K562 (cell line): ENCODE data around the gene UBE2S. TPM values are rescaled to one million over a fixed set of nuclear protein-coding genes. Genes with fewer than 3 reads are reported as not detected.
A peak's percentile ranks its signal among the peaks of the same experiment; 100 is the strongest.

Source experiments
- CBX1 ChIP-seq: sonication (generic); IDR thresholded peaks from 2 replicates; pipeline ENCODE4 v1.6.1; 2016; ENCODE audit warnings: antibody characterized with exemption, low read depth, mild to moderate bottlenecking
- CBX3 ChIP-seq, 2 experiments: IDR thresholded peaks; 1 replicate in 1 of 2; 2 replicates in 1 of 2; pipeline ENCODE4 v1.6.1; 2012; ENCODE audit warnings: inconsistent platforms in 2 of 2, low read length in 2 of 2, borderline replicate concordance in 1 of 2, control low read depth in 1 of 2
- CXXC5 ChIP-seq: fragments of 250-450 bp; sonication (Bioruptor Pico); IDR thresholded peaks from 2 replicates; pipeline ENCODE4 v1.8.0; 2022; ENCODE audit warnings: inconsistent platforms, mild to moderate bottlenecking, moderate library complexity
- ELF2 ChIP-seq: fragments of 250-450 bp; sonication (Bioruptor Pico); IDR thresholded peaks from 2 replicates; pipeline ENCODE4 v1.5.0; 2021; ENCODE audit warnings: mild to moderate bottlenecking
- FOXO4 ChIP-seq: fragments of 450-650 bp; formaldehyde crosslinking; IDR thresholded peaks from 2 replicates; pipeline ENCODE4 v1.4.0; 2020; ENCODE audit warnings: mild to moderate bottlenecking, moderate library complexity
- NFXL1 ChIP-seq: fragments of 450-650 bp; formaldehyde crosslinking; IDR thresholded peaks from 2 replicates; pipeline ENCODE4 v1.4.0; 2021; ENCODE audit warnings: mild to moderate bottlenecking
- NR0B1 ChIP-seq: fragments of 450-650 bp; IDR thresholded peaks from one replicate; pipeline ENCODE4 v1.6.1; 2018; ENCODE audit warnings: mild to moderate bottlenecking, moderate library complexity; ENCODE audit not compliant: partially characterized antibody
- NRF1 ChIP-seq, 2 experiments: fragments of 450-650 bp; IDR thresholded peaks in 1 of 2; conservative IDR thresholded peaks in 1 of 2; 2 replicates each; pipeline ENCODE4 v1.6.1; 2014; ENCODE audit warnings: mild to moderate bottlenecking in 2 of 2
- POLR2G ChIP-seq: fragments of 200-400 bp; formaldehyde crosslinking; IDR thresholded peaks from 2 replicates; pipeline ENCODE4 v1.6.1; 2017; ENCODE audit warnings: low read depth, mild to moderate bottlenecking, antibody characterized with exemption, low read length, moderate library complexity
- PRDM10 ChIP-seq: fragments of 450-650 bp; IDR thresholded peaks from 2 replicates; pipeline ENCODE4 v1.6.1; 2018; ENCODE audit not compliant: partially characterized antibody
- RB1 ChIP-seq: fragments of 450-650 bp; IDR thresholded peaks from 2 replicates; pipeline ENCODE4 v1.6.1; 2017; ENCODE audit warnings: low read depth, mild to moderate bottlenecking
- RFX5 ChIP-seq: IDR thresholded peaks from 2 replicates; pipeline ENCODE4 v1.6.1; 2011; ENCODE audit warnings: low read depth, mild to moderate bottlenecking, improper control_type of control experiment, low read length
- SNRNP70 ChIP-seq: fragments of 200-400 bp; formaldehyde crosslinking; optimal IDR thresholded peaks from 2 replicates; pipeline ENCODE3; 2017; ENCODE audit warnings: low read depth, low read length
- SRF ChIP-seq, 2 experiments: fragments of 250-450, 450-650 bp in 1 of 2; sonication (Bioruptor Pico) in 1 of 2; sonication (generic) in 1 of 2; formaldehyde crosslinking; IDR thresholded peaks; 2 replicates each; pipeline versions ENCODE4 v1.5.0 to v1.5.1; 2020 to 2022; ENCODE audit warnings: mild to moderate bottlenecking in 1 of 2, missing genetic modification reagents in 1 of 2
- STAG1 ChIP-seq: sonication (generic); formaldehyde crosslinking; IDR thresholded peaks from 2 replicates; pipeline ENCODE4 v1.5.0; 2020; ENCODE audit warnings: missing genetic modification reagents, borderline replicate concordance
- TAF1 ChIP-seq: IDR thresholded peaks from 2 replicates; pipeline ENCODE4 v1.6.1; 2011; ENCODE audit warnings: mild to moderate bottlenecking, low read length, moderate library complexity; ENCODE audit not compliant: insufficient read depth, control insufficient read depth, severe bottlenecking; ENCODE audit errors: extremely low read depth
- ZFX ChIP-seq: sonication (generic); formaldehyde crosslinking; IDR thresholded peaks from 2 replicates; pipeline ENCODE4 v1.8.0; 2022; ENCODE audit warnings: mild to moderate bottlenecking, missing genetic modification reagents, moderate library complexity
- ZNF134 ChIP-seq: fragments of 250-450 bp; sonication (Bioruptor Pico); conservative IDR thresholded peaks from 2 replicates; pipeline ENCODE4 v1.4.0; 2020
- ZNF217 ChIP-seq: sonication (generic); formaldehyde crosslinking; IDR thresholded peaks from 2 replicates; pipeline ENCODE4 v1.8.0; 2022; ENCODE audit warnings: mild to moderate bottlenecking, missing genetic modification reagents
- ZNF551 ChIP-seq: fragments of 250-450 bp; sonication (Bioruptor Pico); IDR thresholded peaks from 2 replicates; pipeline ENCODE4 v1.5.0; 2021; ENCODE audit warnings: mild to moderate bottlenecking, moderate library complexity
- polyA plus RNA-seq, 8 experiments: library from polyadenylated mRNA; depleted of rRNA in 4 of 8; stranded (reverse) in 5 of 8; unstranded in 3 of 8; fragments of >200 nt; fragmentation: Nextera tagmentation in 2 of 8; fragmentation: Illumina TruSeq in 1 of 8; extraction: Ambion mirVana in 2 of 8; extraction: Trizol in 1 of 8; gene quantifications; 2 replicates each; pipeline versions ENCODE4 v1.2.1 to v1.2.3, GENCODE V29; 2011 to 2014; ENCODE audit warnings: inconsistent platforms in 1 of 8, missing spikeins in 1 of 8
- total RNA-seq, 7 experiments: library from RNA; depleted of rRNA in 6 of 7; stranded (reverse); fragments of >200 nt in 6 of 7; fragmentation: Illumina TruSeq in 2 of 7; extraction: Trizol in 2 of 7; gene quantifications; 2 replicates each; pipeline versions ENCODE4 v1.2.1 to v1.2.3, GENCODE V29; 2011 to 2021; ENCODE audit warnings: low replicate concordance in 1 of 7

The UBE2S gene
- total and polyA plus RNA-seq, 9 of the 15 experiments (the other 6 are each of a cell fraction or from before 2014, with no cell fraction given), result 1.5 to 1,305 (median 157) TPM

GRCh38 chr19:55440411-55441105 lies 33.0 kb upstream of the UBE2S start (continued):
- no peak for TF ChIP-seq NR0B1
- peak; percentile 77 to 79 for TF ChIP-seq NRF1 (conservative IDR thresholded peaks at IDR 0.05 in 1 of 2, IDR thresholded peaks at IDR 0.05 in 1 of 2)
- TF ChIP-seq SRF (CRISPR knock-in tag; IDR thresholded peaks at IDR 0.05), result no peak
- no peak; the same call in 1 of the 2 replicates for TF ChIP-seq ELF2 (CRISPR knock-in tag)
- TF ChIP-seq ZFX (CRISPR knock-in tag), result no peak
- TF ChIP-seq ZNF551 (CRISPR knock-in tag), result no peak
- TF ChIP-seq SNRNP70, result no peak
- TF ChIP-seq ZNF217 (CRISPR knock-in tag), result no peak
- TF ChIP-seq POLR2G, result peak; percentile 55; the same call in 1 of the 2 replicates
- TF ChIP-seq TAF1, result peak; percentile 77
- 0 out of 3 replicates have a peak, but pooled peaks of 1 of the 2 experiments have one; percentile 22 for TF ChIP-seq CBX3 (IDR thresholded peaks at IDR 0.05; ENCODE audit: borderline replicate concordance in 1 of 2, low read length in 2 of 2)
- TF ChIP-seq CXXC5 (CRISPR knock-in tag), result 0 out of 2 replicates have a peak, but pooled peaks have one; percentile 25
- TF ChIP-seq RB1, result no peak
- TF ChIP-seq ZNF134 (CRISPR knock-in tag), result no peak
- TF ChIP-seq PRDM10, result no peak
- no peak for TF ChIP-seq CBX1
- TF ChIP-seq STAG1, result no peak
- no peak for TF ChIP-seq NFXL1 (CRISPR knock-in tag)
- no peak for TF ChIP-seq FOXO4 (CRISPR knock-in tag)
- no peak for TF ChIP-seq RFX5
